ENCODE data around the gene ZNF148.
A peak's percentile ranks its signal among the peaks of the same experiment; 100 is the strongest.
"Not testable (repeated sequence)": the region's sequence is repeated elsewhere in the genome, so short reads cannot be mapped to it uniquely, and the experiment has no call there.

Gene ZNF148

GRCh38 chr3:125374501-125374995, 577 bp downstream of the ZNF148 start:
- peak; percentile 28 for DNase-seq (ENCODE audit: low spot score)

GRCh38 chr3:125367403-125368230, 7.5 kb downstream of the ZNF148 start:
- no peak for DNase-seq (ENCODE audit: low spot score)

- DNase-seq (ENCODE audit: low spot score): no peak
These were observed 9.0 kb downstream of the ZNF148 start for GRCh38 chr3:125366132-125366531.

GRCh38 chr3:125359700-125360099, 15.4 kb downstream of the ZNF148 start:
- no peak for DNase-seq (ENCODE audit: low spot score)

- DNase-seq (ENCODE audit: low spot score): no peak
These were observed 16.2 kb downstream of the ZNF148 start for GRCh38 chr3:125358923-125359322.

- DNase-seq (ENCODE audit: low spot score): no peak
These were observed 17.3 kb downstream of the ZNF148 start for GRCh38 chr3:125357837-125358236.

- DNase-seq (ENCODE audit: low spot score): no peak
These were observed 18.0 kb downstream of the ZNF148 start for GRCh38 chr3:125357032-125357658.

GRCh38 chr3:125356140-125357026, 18.7 kb downstream of the ZNF148 start:
- DNase-seq (ENCODE audit: low spot score): no peak

- no peak for DNase-seq (ENCODE audit: low spot score)
These were observed 21.5 kb downstream of the ZNF148 start for GRCh38 chr3:125353659-125354058.

GRCh38 chr3:125353128-125353527, 22.0 kb downstream of the ZNF148 start:
- DNase-seq (ENCODE audit: low spot score): no peak

- DNase-seq (ENCODE audit: low spot score): peak; percentile 37
These were observed 23.2 kb downstream of the ZNF148 start for GRCh38 chr3:125351814-125352456.

GRCh38 chr3:125351152-125351551, 24.0 kb downstream of the ZNF148 start:
- no peak for DNase-seq (ENCODE audit: low spot score)

GRCh38 chr3:125350597-125350996, 24.5 kb downstream of the ZNF148 start:
- DNase-seq (ENCODE audit: low spot score): no peak

GRCh38 chr3:125349556-125350165, 25.5 kb downstream of the ZNF148 start:
- no peak for DNase-seq (ENCODE audit: low spot score)

- DNase-seq (ENCODE audit: low spot score): no peak
These were observed 26.1 kb downstream of the ZNF148 start for GRCh38 chr3:125349055-125349454.

- DNase-seq (ENCODE audit: low spot score): not testable (repeated sequence)
These were observed 31.8 kb downstream of the ZNF148 start for GRCh38 chr3:125343367-125343766.

- no peak for DNase-seq (ENCODE audit: low spot score)
These were observed 35.0 kb downstream of the ZNF148 start for GRCh38 chr3:125340121-125340520.

GRCh38 chr3:125337506-125337905, 37.6 kb downstream of the ZNF148 start:
- no peak for DNase-seq (ENCODE audit: low spot score)

GRCh38 chr3:125334675-125335560, 40.2 kb downstream of the ZNF148 start:
- DNase-seq (ENCODE audit: low spot score): no peak

- no peak for DNase-seq (ENCODE audit: low spot score)
These were observed 42.6 kb downstream of the ZNF148 start for GRCh38 chr3:125332504-125332903.

Data from hematopoietic multipotent progenitor cell treated with erythropoietin and hydrocortisone succinate and interleukin-3 and kit ligand, for 15 days (in vitro differentiated cells).